MM.1S (cell line): ENCODE measurements around the gene RPP40.

Experiments
- EZH2 ChIP-seq: fragments of 300-600 bp; sonication (generic); optimal IDR thresholded peaks from 2 replicates; pipeline ENCODE3; 2017; ENCODE audit warnings: low read depth, mild to moderate bottlenecking, antibody characterized with exemption, low read length, mixed read lengths
- TF ChIP-seq, protein P1 (sequence below): fragments of 300-600 bp; sonication (generic); IDR thresholded peaks from 2 replicates; pipeline ENCODE4 v1.5.1; 2016; ENCODE audit warnings: antibody characterized with exemption, low read length, mixed read lengths

DNA sequence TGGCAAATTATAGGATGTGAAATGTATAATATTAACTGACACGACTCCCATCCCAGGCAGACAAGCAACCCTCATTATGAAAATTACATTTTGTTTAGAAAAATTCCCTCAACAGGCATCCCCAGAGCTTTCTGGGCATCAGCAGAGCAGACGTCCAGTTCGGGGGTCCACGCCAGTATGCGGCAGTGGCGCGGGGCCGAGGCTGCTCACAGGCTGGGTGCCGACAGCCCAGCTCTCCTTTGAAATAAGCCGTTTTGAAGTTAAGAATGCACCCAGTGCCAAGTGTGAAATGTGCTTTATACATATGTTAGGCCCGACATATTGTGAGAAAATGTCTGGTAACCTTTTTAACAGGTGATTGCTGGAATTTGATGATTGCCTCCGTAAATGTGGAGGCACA lies 50.4 kb downstream of the RPP40 start:
- TF ChIP-seq, protein P1, sequence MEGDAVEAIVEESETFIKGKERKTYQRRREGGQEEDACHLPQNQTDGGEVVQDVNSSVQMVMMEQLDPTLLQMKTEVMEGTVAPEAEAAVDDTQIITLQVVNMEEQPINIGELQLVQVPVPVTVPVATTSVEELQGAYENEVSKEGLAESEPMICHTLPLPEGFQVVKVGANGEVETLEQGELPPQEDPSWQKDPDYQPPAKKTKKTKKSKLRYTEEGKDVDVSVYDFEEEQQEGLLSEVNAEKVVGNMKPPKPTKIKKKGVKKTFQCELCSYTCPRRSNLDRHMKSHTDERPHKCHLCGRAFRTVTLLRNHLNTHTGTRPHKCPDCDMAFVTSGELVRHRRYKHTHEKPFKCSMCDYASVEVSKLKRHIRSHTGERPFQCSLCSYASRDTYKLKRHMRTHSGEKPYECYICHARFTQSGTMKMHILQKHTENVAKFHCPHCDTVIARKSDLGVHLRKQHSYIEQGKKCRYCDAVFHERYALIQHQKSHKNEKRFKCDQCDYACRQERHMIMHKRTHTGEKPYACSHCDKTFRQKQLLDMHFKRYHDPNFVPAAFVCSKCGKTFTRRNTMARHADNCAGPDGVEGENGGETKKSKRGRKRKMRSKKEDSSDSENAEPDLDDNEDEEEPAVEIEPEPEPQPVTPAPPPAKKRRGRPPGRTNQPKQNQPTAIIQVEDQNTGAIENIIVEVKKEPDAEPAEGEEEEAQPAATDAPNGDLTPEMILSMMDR, result no peak
- no peak for TF ChIP-seq EZH2
